ENCODE data around the gene GID8. TPM values are rescaled to one million over a fixed set of nuclear protein-coding genes. Genes with fewer than 3 reads are reported as not detected.

Gene GID8
- 29.7 and 44.3 TPM in 2 replicates for total RNA-seq

GRCh38 chr20:62938105-62938888 lies at the start of gene GID8:
Gene GID8, plus strand, starts transcription at chr20:62938147. Its CDS starts 3,356 bp downstream, at chr20:62941503.

GRCh38 chr20:62926229-62927127 lies 11.5 kb upstream of the GID8 start, which contains the start of gene DIDO1:
Gene DIDO1, minus strand, starts transcription at chr20:62926505.

DNA sequence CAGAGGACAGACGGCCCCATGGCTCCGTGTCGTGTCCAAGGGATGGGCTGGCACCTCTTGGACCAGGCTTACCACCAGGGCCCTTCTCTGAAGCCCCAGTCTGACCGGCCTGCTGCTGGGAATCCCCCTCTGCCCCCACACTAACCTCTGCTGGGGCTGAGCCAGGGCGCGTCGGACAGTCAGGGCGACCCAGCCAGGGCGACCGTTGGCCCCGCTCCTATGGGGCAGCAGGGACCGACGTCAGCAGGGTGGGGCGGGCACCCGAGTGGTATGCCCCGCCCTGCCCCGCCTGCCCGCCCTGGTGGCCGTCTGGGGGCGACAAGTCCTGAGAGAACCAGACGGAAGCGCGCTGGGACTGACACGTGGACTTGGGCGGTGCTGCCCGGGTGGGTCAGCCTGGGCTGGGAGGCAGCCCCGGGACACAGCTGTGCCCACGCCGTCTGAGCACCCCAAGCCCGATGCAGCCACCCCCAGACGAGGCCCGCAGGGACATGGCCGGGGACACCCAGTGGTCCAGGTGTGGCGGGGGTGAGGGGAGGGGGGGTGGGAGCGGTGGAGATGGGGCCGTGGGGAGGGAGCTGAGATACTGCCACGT lies 14.5 kb downstream of the GID8 start, which contains the start of gene SLC17A9:
Gene SLC17A9 (plus strand): TSS at position 337 of the 595 bp plus-strand sequence. CDS start 122 bp downstream, at position 459.

Other genes starting within 250 kb of the GID8 start
- 0.09 TPM in 1 of 2 replicates, not detected in the other for gene NTSR1, start 229.3 kb upstream of the GID8 start, total RNA-seq
- gene MRGBP, start 141.7 kb upstream of the GID8 start, total RNA-seq: 15.8 and 17.7 TPM in 2 replicates
- 33.0 and 38.6 TPM in 2 replicates for gene OGFR, start 133.3 kb upstream of the GID8 start, total RNA-seq
- 0.57 and 0.74 TPM in 2 replicates for gene COL9A3, start 121.1 kb upstream of the GID8 start, total RNA-seq
- 14.1 and 18.7 TPM in 2 replicates for gene TCFL5, start 76.3 kb upstream of the GID8 start, total RNA-seq
- gene DIDO1, start 11.6 kb upstream of the GID8 start, total RNA-seq: 25.6 and 30.0 TPM in 2 replicates
- gene SLC17A9, start 14.6 kb downstream of the GID8 start, total RNA-seq: 9.4 TPM in 2 replicates
- not detected in 2 replicates for gene BHLHE23, start 68.8 kb downstream of the GID8 start, total RNA-seq

Data from smooth muscle cell of bladder (primary cell).